GM21390 (cell line): Measurements from ENCODE around the gene KCNJ11.
"Not testable (repeated sequence)": the region's sequence is repeated elsewhere in the genome, so short reads cannot be mapped to it uniquely, and the experiment has no call there.

Experiments
- ATAC-seq: cut with Tn5 transposase; IDR thresholded peaks from one replicate; pipeline ENCODE4 v1.9.1; 2021; ENCODE audit not compliant: unreplicated experiment

KCNJ11 gene

DNA sequence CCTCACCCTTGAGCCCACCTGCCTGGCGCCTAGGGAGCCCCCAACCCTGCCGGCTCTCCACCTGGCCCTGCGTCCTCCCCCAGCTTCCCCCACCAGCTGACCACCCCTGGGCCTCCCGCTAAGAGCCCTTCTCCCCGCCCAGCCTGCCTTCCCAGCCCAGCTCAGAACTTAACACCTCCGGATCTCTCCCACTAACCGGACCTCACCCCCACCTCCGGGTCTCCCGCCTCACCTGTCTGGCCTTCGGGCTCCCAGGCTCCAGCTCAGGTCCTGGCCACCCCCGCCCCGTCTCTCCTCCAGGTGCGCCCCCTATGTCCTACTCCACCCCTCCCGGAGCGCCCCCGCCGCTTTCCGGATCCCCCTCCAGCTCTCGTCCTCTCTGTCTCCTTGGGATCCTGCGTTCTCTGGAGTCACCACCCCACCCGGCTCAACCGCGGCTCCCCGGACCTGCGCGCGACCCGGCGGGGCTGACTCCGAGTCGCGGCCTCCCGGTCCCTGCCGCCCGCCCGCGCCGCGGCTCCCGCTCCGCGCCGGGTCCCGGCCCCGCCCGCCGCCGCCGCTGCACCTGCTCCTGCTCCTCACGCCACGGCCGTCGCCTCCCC, at the start of gene KCNJ11:
KCNJ11 (minus strand) TSS at position 51 of the 602 bp plus-strand sequence. CDS start 568 bp downstream, outside the sequence.
- peak; percentile 50 for ATAC-seq

- ATAC-seq: no peak
Measured at GRCh38 chr11:17437366-17437765, 48.9 kb upstream of the KCNJ11 start.

DNA sequence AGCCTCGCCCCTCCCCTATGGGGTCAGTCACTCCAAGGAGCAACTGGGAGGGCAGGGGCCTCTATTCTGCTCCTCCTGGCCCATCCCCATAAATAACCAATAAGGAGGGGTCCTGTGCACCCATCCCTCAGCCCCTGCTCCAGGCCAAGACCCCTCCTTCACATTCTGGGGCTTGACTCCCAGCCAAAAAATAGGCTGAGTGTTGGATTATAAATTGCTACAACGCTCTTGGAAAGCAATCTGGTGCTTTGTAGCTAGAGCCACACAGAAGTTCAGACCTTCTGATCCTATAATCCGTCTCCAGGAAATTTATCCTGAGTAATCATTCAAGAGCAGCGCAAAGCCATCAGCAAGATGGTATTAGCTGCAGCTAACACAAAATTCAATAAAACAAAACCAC, 45.6 kb upstream of the KCNJ11 start:
- ATAC-seq: no peak

GRCh38 chr11:17432002-17432401, 43.5 kb upstream of the KCNJ11 start:
- ATAC-seq: no peak

GRCh38 chr11:17431139-17431538, 42.7 kb upstream of the KCNJ11 start:
- no peak for ATAC-seq

- ATAC-seq: no peak
Measured at GRCh38 chr11:17430616-17431015, 42.2 kb upstream of the KCNJ11 start.

DNA sequence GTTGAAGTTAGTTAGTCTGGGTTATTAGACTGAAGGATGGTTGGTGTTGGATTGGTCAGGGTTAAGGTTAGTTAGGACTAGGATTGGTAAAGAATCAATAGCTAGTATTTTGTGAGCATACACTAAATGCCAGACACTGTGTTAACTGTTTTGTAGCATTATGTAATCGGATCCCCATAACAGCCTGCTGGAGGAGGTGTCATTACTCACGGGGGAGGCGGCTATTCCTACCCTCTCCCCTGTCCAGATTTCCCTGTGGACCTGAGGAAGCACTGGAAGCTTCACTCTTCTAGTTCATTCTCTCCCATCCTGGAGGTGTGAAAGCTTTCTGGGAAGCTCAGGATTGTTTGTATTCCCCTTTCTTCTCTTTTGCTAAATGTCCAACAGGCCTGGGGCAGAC, 40.5 kb upstream of the KCNJ11 start:
- no peak for ATAC-seq

- no peak for ATAC-seq
Measured at GRCh38 chr11:17428261-17428660, 39.8 kb upstream of the KCNJ11 start.

DNA sequence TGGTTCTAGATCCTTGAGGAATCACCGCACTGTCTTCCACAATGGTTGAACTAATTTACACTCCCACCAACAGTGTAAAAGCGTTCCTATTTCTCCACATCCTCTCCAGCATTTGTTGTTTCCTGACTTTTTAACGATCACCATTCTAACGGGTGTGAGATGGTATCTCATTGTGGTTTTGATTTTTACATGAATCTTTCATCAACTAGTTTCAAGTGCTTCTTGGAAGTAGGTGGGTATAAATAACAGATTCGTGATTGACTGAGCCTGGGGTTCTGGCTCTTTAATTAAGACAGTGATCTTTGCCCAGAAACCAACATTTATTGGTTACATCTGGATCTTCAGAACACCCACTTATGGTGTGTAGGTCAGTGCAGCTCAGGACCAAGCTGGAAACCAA, 37.8 kb upstream of the KCNJ11 start:
- ATAC-seq: not testable (repeated sequence)

GRCh38 chr11:17423533-17424310, 35.3 kb upstream of the KCNJ11 start:
- ATAC-seq: no peak

GRCh38 chr11:17421781-17422180, 33.3 kb upstream of the KCNJ11 start:
- no peak for ATAC-seq

DNA sequence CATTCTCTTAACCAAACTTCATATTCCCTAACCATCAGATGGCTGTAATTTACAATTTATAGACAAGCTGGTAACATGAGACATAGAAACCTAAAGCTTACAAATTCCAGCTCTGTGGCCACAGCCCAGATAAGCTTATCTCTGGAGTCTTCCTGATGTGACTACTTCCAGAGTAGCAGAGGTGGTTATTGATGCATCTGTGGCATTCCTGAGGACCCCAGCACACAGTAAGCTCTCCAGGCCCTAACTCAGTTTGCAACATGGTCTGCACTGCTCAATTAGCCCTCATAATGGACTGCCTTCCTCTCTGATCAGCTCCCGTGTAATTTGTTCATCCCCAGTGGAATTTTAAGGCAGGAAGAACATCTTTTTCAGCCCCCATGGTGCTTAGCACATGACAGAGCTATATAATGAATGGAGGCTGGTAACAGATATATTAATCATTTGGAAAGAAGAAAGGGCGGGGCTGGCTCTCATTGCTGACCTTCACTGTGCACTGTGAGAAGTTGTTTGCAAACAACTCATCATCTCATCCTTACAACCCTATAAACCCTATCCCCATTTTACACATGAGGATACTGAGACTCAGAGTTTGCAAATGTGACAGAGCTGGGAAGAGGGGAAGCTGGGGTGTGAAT, 30.1 kb upstream of the KCNJ11 start:
- no peak for ATAC-seq

DNA sequence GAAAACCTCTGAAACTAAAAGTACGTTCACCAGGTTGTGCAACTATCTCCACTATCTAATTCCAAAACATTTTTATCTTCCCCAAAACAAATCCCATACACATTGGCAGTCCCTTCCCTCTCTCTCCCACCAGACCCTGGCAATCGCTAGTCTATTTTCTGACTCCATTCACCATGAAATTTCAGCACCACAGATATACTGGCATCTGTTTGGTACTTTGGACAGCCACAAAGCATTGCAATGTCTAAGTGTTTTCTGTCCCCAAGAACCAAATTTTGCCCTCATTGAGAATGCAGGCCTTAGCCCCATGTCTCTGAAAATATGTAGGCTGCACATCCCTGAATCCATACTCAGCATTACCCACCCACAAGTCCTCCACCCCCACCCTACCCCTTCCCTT, 28.0 kb upstream of the KCNJ11 start:
- ATAC-seq: no peak

DNA sequence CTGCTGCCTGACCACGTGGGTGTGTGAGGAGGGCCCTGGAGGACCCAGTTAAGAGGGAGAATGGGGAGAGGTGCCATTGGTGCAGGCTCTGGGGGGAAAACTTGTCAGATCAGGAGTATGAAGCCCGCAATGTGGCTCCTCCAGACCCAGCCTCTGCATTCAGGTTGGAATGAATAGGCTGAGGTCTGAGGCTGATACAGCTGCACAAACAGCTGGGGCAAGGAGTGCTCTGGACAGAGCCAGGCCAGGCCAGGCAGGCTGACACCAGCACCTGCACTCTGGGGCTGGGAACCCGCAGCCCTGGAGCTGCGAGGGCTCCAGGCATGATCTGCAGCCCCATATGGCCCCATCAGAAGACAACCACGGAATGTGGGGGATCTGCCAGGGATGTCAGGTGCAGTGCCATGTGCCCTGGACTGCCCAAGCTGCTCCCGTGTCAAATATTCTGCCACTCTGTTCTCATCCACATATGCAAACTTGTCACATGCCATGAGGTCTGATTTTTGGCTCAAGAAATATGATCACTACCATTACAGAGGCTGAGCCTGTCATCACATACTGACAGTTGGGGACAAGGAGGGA, 27.2 kb upstream of the KCNJ11 start:
- no peak for ATAC-seq

DNA sequence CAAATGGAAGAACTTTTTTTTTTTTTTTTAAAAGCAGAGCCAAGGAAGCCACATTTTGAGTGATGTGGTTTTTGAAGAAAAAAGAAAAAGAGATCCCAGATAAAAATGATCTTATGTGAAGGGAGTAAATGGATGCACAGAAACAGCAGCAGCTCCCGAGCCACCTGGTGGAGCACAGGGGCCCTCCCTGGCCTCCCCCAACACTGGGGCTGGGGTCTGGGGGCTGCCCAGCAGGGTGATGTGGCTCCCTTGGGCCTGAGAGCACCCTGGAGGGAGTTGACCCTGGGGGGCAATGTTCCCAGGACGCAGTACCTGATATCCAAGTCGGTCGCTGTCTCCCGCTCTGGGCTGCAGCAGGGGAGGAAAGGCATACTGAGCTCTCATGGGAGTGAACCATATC, 26.5 kb upstream of the KCNJ11 start:
- no peak for ATAC-seq

- ATAC-seq: no peak
Measured at GRCh38 chr11:17414317-17414737, 25.9 kb upstream of the KCNJ11 start.

GRCh38 chr11:17413414-17414316, 25.2 kb upstream of the KCNJ11 start:
- no peak for ATAC-seq

DNA sequence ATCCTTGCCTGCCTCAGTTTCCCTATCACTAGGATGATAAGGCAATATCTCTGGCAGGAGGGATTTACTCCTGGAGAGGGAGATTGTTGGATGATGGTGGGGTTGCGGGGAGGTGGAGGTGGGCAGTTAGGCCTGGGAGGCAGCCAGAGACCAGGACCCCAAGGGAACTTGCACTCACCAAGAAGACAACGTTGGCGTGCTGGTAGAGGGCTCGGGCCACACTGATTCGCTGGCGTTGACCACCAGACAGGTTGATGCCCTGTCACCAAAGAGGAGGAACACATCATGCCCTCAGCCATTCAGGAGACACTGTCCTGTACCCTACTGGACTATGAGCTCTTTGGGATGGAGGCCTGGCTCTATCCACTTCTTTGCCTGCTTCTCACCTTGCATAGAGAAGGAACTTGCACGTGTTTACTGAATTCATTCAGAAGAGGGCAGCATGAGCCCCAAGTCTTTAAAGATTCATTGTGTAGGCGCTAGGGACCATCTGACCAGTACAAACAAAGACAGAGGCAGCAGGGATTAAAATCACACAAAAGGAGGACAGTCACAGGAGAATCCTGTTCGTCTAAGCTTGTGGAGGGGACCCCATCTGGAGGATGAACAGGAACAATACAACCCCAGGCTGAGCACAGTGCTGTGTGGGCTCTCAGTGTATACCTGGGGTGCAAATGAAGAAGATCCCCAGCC, 24.2 kb upstream of the KCNJ11 start:
- no peak for ATAC-seq

DNA sequence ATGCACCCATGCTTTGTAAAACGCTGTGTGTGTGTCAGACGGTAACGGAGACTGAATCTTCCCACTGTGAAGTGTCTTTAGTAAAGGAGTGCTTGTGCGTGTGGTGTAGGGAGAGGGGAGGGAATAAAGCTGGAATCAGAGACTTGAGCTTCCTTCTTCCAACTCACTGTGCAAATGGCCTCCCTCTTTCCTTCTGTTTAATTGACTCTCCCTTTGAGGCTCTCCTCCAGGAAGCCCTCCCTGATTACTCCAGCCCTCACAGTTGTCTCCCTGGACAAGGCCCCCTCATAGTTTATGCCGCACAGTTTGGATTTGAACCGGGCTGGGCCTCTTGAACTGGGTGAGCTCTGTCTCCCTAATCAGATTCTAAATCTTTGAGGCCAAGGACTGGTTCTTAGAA, 23.0 kb upstream of the KCNJ11 start:
- ATAC-seq: no peak
